Measurements from ENCODE around the gene ECSCR.

- TF ChIP-seq CTCF (IDR thresholded peaks at IDR 0.05): no peak
- TF ChIP-seq EP300 (IDR thresholded peaks at IDR 0.05): no peak
These were observed 15.4 kb downstream of the ECSCR start for GRCh38 chr5:139446956-139447779.

All from tibial nerve (tissue), 4 donors.